Parathyroid adenoma (tissue), 2 donors: ENCODE results near the gene ERH.

Source experiments
- H2AFZ ChIP-seq: fragments of 300-600 bp; sonication (generic); one replicate; pipeline ENCODE4 v1.7.0; 2017; ENCODE audit warnings: antibody characterized with exemption, mild to moderate bottlenecking
- H3K27ac ChIP-seq: fragments of 300-600 bp; sonication (generic); one replicate; pipeline ENCODE4 v1.7.0; 2017
- H3K27me3 ChIP-seq: fragments of 300-600 bp; sonication (generic); one replicate; pipeline ENCODE4 v1.7.0; 2017; ENCODE audit warnings: low read length; ENCODE audit not compliant: control insufficient read depth, insufficient read depth
- H3K36me3 ChIP-seq: fragments of 300-600 bp; sonication (generic); one replicate; pipeline ENCODE4 v1.7.0; 2017; ENCODE audit warnings: low read length; ENCODE audit not compliant: control insufficient read depth, insufficient read depth
- H3K4me1 ChIP-seq: fragments of 300-600 bp; sonication (generic); one replicate; pipeline ENCODE4 v1.7.0; 2017; ENCODE audit warnings: control low read depth
- H3K4me2 ChIP-seq: fragments of 300-600 bp; sonication (generic); one replicate; pipeline ENCODE4 v1.7.0; 2017; ENCODE audit warnings: low read length
- H3K4me3 ChIP-seq: fragments of 300-600 bp; sonication (generic); one replicate; pipeline ENCODE4 v1.7.0; 2017; ENCODE audit warnings: low read depth, low read length
- H3K79me2 ChIP-seq: fragments of 300-600 bp; sonication (generic); one replicate; pipeline ENCODE4 v1.7.0; 2017; ENCODE audit warnings: control low read depth
- H3K9ac ChIP-seq: fragments of 300-600 bp; sonication (generic); one replicate; pipeline ENCODE4 v1.7.0; 2017; ENCODE audit warnings: mild to moderate bottlenecking
- H3K9me3 ChIP-seq: fragments of 300-600 bp; sonication (generic); one replicate; pipeline ENCODE4 v1.7.0; 2017; ENCODE audit warnings: low read length; ENCODE audit not compliant: control insufficient read depth
- CTCF ChIP-seq: fragments of 300-600 bp; sonication (generic); IDR thresholded peaks from one replicate; pipeline ENCODE4 v1.7.0; 2017; ENCODE audit warnings: antibody characterized with exemption, mild to moderate bottlenecking
- donor health status: primary hyperparathyroidism.

The ERH gene

GRCh38 chr14:69366761-69367160 is 31.3 kb downstream of the ERH start:
- no peaks in the 10 kb centered on the region for H3K9me3 ChIP-seq
- no peak for TF ChIP-seq CTCF
- H3K36me3 ChIP-seq = no peaks in the 10 kb centered on the region
- H3K4me1 ChIP-seq = no peaks in the 10 kb centered on the region
- no peaks in the 10 kb centered on the region for H3K79me2 ChIP-seq
- no peaks in the 10 kb centered on the region for H3K27me3 ChIP-seq
- no peak overlapping the region for H3K9ac ChIP-seq
- H2AFZ ChIP-seq = no peak overlapping the region
- H3K27ac ChIP-seq = no peak overlapping the region
- H3K4me3 ChIP-seq = no peak overlapping the region
- no peak overlapping the region for H3K4me2 ChIP-seq

GRCh38 chr14:69366069-69366468 is 32.0 kb downstream of the ERH start:
- Histone ChIP-seq H3K4me2 (no peak overlapping the region), H3K27me3 (no peaks in the 10 kb centered on the region)

GRCh38 chr14:69364378-69364777 is 33.7 kb downstream of the ERH start:
- Histone ChIP-seq H3K27me3 (no peaks in the 10 kb centered on the region), H3K4me3 (no peak overlapping the region), H3K4me1 (no peaks in the 10 kb centered on the region), H3K27ac (no peak overlapping the region), H3K9ac (no peak overlapping the region), H3K36me3 (no peaks in the 10 kb centered on the region), H2AFZ (no peak overlapping the region), H3K4me2 (no peak overlapping the region), H3K79me2 (no peaks in the 10 kb centered on the region), H3K9me3 (no peaks in the 10 kb centered on the region)
- TF ChIP-seq CTCF = no peak

More at GRCh38 chr14:69366069-69366468, 32.0 kb downstream of the ERH start:
- no peak overlapping the region for H3K27ac ChIP-seq
- TF ChIP-seq CTCF = no peak
- no peak overlapping the region for H3K4me3 ChIP-seq
- H3K4me1 ChIP-seq = no peaks in the 10 kb centered on the region
- no peaks in the 10 kb centered on the region for H3K79me2 ChIP-seq
- no peak overlapping the region for H2AFZ ChIP-seq
- no peaks in the 10 kb centered on the region for H3K9me3 ChIP-seq
- H3K36me3 ChIP-seq = no peaks in the 10 kb centered on the region
- no peak overlapping the region for H3K9ac ChIP-seq

GRCh38 chr14:69363964-69364363 is 34.1 kb downstream of the ERH start:
- TF ChIP-seq CTCF = no peak
- Histone ChIP-seq H3K79me2 (no peaks in the 10 kb centered on the region), H3K4me2 (no peak overlapping the region), H2AFZ (no peak overlapping the region), H3K4me1 (no peaks in the 10 kb centered on the region), H3K9ac (no peak overlapping the region), H3K4me3 (no peak overlapping the region), H3K27me3 (no peaks in the 10 kb centered on the region), H3K9me3 (no peaks in the 10 kb centered on the region), H3K36me3 (no peaks in the 10 kb centered on the region), H3K27ac (no peak overlapping the region)

- H3K9me3 ChIP-seq = no peaks in the 10 kb centered on the region
- no peak overlapping the region for H3K27ac ChIP-seq
- no peaks in the 10 kb centered on the region for H3K4me1 ChIP-seq
- H3K9ac ChIP-seq = no peak overlapping the region
- no peaks in the 10 kb centered on the region for H3K36me3 ChIP-seq
- no peaks in the 10 kb centered on the region for H3K27me3 ChIP-seq
- peak; percentile 66 for TF ChIP-seq CTCF
- no peaks in the 10 kb centered on the region for H3K79me2 ChIP-seq
- H3K4me3 ChIP-seq = no peak overlapping the region
- H3K4me2 ChIP-seq = no peak overlapping the region
- H2AFZ ChIP-seq = peak overlapping the region; percentile 39
Measured at GRCh38 chr14:69363055-69363454, 35.0 kb downstream of the ERH start.
